ENCODE results near the gene CNPY1.

CNPY1 gene

DNA sequence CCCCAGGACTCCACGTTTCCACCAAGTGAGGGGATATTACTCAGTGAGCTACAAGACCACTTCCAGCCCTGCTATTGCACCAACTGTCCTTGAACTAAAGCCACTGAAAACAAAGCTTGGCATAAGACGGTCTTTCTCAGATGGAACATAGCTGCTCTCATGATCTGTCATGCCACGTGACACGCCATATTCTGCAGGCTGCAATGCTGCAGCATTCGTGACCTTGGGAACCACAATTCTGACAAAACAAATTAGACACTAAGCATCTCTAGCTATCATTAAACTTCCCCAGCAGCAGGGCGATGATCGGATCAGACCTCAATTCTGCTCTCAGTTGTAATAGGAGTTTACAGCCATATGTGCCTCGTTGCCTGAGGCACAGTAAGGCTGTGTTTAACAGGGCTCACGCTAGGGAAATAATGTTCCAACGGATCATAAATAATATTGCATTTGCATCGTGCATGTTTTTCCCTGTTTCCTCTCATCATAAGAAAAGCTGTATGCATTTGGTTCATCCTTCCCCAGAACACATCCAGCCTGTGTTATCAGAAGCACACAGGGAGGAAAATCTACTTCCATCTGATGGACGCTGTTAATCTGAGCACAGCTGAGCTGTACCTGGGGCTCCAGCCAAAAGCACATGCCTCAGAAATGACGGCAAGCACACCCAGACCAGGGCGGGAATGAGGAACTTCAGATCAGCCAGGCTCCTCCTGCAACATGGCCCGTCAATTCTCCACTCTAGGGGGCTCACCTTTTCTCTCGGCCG, 38.6 kb upstream of the CNPY1 start:
- intact Hi-C loops (cut with micrococcal nuclease): no loop called here
- no peaks in the 10 kb centered on the region for H3K36me3 Mint-ChIP-seq (ENCODE audit: low read depth)
- H3K4me3 Mint-ChIP-seq: no peak overlapping the region
- peaks cover 49% of the 10 kb centered on the region for H3K4me1 Mint-ChIP-seq (ENCODE audit: low read depth)
- H3K27ac Mint-ChIP-seq: peak overlapping the region; percentile 3
- H3K9me3 Mint-ChIP-seq: no peaks in the 10 kb centered on the region
- no peaks in the 10 kb centered on the region for H3K27me3 Mint-ChIP-seq

DNA sequence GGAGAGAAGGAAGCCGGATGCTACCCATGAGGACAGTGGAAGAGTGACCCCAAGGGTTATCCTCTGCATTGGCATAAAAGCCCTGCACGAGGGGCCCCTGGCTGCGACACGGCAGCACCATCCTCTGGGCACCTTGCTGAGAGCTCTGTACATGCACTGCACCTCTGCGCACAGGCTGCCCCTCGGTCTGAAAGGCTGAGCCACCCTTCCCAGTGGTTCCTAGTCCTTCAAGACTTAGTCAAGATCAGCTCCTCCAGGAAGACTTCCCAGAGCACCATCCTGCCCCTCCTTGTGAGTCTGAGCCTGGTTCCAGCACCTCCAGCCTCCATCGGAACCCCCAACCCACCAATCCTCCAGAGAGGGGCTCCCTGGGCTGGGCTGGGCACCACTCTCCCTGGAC, 37.9 kb upstream of the CNPY1 start:
- H3K4me1 Mint-ChIP-seq (ENCODE audit: low read depth): peaks cover 42% of the 10 kb centered on the region
- intact Hi-C loops (cut with micrococcal nuclease): no loop called here
- no peak overlapping the region for H3K4me3 Mint-ChIP-seq
- H3K27me3 Mint-ChIP-seq: no peaks in the 10 kb centered on the region
- no peaks in the 10 kb centered on the region for H3K9me3 Mint-ChIP-seq
- H3K36me3 Mint-ChIP-seq (ENCODE audit: low read depth): no peaks in the 10 kb centered on the region
- no peak overlapping the region for H3K27ac Mint-ChIP-seq

DNA sequence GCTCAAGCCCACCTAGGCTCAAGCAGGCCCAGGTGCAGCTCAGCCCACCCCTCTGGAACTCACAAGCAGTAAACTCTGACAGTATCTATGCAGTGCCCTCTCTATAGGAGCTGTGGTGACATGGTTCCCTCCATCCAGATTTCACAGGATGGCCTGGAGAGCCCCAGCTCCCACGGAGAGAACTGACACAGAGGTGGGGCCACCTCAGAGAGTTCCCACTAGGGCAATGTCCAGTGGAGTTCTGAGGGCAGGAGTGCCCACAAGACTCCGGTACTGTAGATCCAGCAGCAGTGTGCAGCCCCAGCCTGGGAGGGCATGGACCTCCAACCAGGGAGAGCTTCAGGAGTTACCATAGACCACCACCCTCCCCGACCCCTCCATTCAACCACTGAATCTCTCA, 37.3 kb upstream of the CNPY1 start:
- no peak overlapping the region for H3K4me3 Mint-ChIP-seq

DNA sequence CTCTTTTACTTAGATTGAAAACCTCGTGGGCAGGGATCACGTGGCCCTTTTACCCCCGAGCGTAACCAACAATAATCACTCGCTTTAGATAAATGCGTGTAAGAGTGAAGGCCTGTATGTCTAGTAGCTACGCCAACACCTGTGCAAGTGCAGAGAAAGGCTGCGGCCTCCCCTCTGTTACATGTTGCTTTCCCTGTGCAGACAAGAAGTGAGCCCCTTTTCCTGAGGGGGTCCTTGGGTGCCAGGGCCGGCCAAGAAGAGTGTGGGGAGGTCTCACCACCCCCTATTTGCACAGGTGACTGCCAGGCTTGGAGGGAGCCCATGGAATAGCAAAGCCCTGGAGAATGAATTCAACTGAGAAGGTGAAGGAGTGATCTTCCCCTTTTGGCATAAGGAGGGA, 35.6 kb upstream of the CNPY1 start:
- Mint-ChIP-seq H3K4me3 (no peak overlapping the region), H3K27me3 (no peaks in the 10 kb centered on the region), H3K27ac (no peak overlapping the region), H3K9me3 (no peaks in the 10 kb centered on the region), H3K4me1 (ENCODE audit: low read depth) (peaks cover 20% of the 10 kb centered on the region), H3K36me3 (ENCODE audit: low read depth) (no peaks in the 10 kb centered on the region)
- intact Hi-C loops (cut with micrococcal nuclease): no loop called here

More for the DNA sequence above, 37.3 kb upstream of the CNPY1 start:
- Mint-ChIP-seq H3K27me3 (no peaks in the 10 kb centered on the region), H3K36me3 (ENCODE audit: low read depth) (no peaks in the 10 kb centered on the region), H3K4me1 (ENCODE audit: low read depth) (peaks cover 35% of the 10 kb centered on the region), H3K27ac (no peak overlapping the region), H3K9me3 (no peaks in the 10 kb centered on the region)
- intact Hi-C loops (cut with micrococcal nuclease): no loop called here

DNA sequence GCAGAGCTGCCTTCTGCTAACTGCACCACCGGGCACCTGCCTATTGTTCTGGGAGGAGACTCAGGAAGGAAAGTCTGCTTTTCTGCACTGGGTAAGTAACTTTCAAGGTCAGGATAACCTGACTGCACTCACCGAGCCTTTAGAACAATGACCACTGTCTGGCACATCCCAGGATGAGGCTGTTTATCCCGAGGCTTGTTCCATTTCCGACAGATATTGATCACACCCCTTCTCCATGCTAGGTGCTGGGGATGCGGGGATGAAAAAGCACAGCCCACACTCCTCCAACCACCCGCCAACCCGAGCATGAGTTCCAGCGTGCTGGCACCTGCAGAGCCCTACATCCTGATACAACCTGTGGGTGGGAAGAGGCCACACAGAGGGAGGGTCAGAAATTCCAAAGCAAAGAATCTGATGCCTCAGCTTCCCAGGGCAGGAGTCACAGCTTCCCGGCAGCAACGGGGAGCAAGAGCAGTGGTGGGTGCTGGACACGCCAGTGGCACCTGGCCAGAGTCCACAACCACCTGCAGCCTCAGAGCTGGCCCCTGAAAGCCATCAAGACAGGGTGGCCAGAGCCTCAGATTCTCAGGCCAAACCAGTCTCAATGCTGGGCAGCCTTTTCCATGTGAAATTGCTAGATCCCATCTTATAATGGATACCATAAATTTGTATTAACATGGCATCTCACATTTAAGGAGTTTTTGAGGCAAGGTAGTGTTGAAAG, 34.9 kb upstream of the CNPY1 start:
- no peaks in the 10 kb centered on the region for H3K9me3 Mint-ChIP-seq
- H3K4me1 Mint-ChIP-seq (ENCODE audit: low read depth): peaks cover 16% of the 10 kb centered on the region
- no peak overlapping the region for H3K4me3 Mint-ChIP-seq
- no peaks in the 10 kb centered on the region for H3K27me3 Mint-ChIP-seq
- intact Hi-C loops (cut with micrococcal nuclease): no loop called here
- H3K27ac Mint-ChIP-seq: no peak overlapping the region
- no peaks in the 10 kb centered on the region for H3K36me3 Mint-ChIP-seq (ENCODE audit: low read depth)

- H3K27ac Mint-ChIP-seq: no peak overlapping the region
- peaks cover 7% of the 10 kb centered on the region for H3K4me1 Mint-ChIP-seq (ENCODE audit: low read depth)
- H3K36me3 Mint-ChIP-seq (ENCODE audit: low read depth): no peaks in the 10 kb centered on the region
- H3K9me3 Mint-ChIP-seq: no peaks in the 10 kb centered on the region
- no peaks in the 10 kb centered on the region for H3K27me3 Mint-ChIP-seq
- no peak overlapping the region for H3K4me3 Mint-ChIP-seq
- intact Hi-C loops (cut with micrococcal nuclease): no loop called here
Measured at GRCh38 chr7:155580367-155580766, 34.0 kb upstream of the CNPY1 start.

- Mint-ChIP-seq H3K27ac (no peak overlapping the region), H3K4me3 (no peak overlapping the region), H3K27me3 (peaks cover 2% of the 10 kb centered on the region), H3K36me3 (ENCODE audit: low read depth) (no peaks in the 10 kb centered on the region), H3K4me1 (ENCODE audit: low read depth) (no peaks in the 10 kb centered on the region), H3K9me3 (no peaks in the 10 kb centered on the region)
- intact Hi-C loops (cut with micrococcal nuclease): no loop called here
Measured at GRCh38 chr7:155579565-155579964, 33.2 kb upstream of the CNPY1 start.

GRCh38 chr7:155578016-155578415, 31.7 kb upstream of the CNPY1 start:
- no peaks in the 10 kb centered on the region for H3K36me3 Mint-ChIP-seq (ENCODE audit: low read depth)
- intact Hi-C loops (cut with micrococcal nuclease): no loop called here
- H3K27me3 Mint-ChIP-seq: peaks cover 2% of the 10 kb centered on the region
- no peak overlapping the region for H3K27ac Mint-ChIP-seq
- no peak overlapping the region for H3K4me3 Mint-ChIP-seq
- no peaks in the 10 kb centered on the region for H3K4me1 Mint-ChIP-seq (ENCODE audit: low read depth)
- H3K9me3 Mint-ChIP-seq: no peaks in the 10 kb centered on the region

- intact Hi-C loops (cut with micrococcal nuclease): no loop called here
- no peak overlapping the region for H3K4me3 Mint-ChIP-seq
- H3K4me1 Mint-ChIP-seq (ENCODE audit: low read depth): no peaks in the 10 kb centered on the region
- peaks cover 4% of the 10 kb centered on the region for H3K27me3 Mint-ChIP-seq
- H3K36me3 Mint-ChIP-seq (ENCODE audit: low read depth): no peaks in the 10 kb centered on the region
- no peaks in the 10 kb centered on the region for H3K9me3 Mint-ChIP-seq
- H3K27ac Mint-ChIP-seq: no peak overlapping the region
Measured at GRCh38 chr7:155577509-155577905, 31.1 kb upstream of the CNPY1 start.

DNA sequence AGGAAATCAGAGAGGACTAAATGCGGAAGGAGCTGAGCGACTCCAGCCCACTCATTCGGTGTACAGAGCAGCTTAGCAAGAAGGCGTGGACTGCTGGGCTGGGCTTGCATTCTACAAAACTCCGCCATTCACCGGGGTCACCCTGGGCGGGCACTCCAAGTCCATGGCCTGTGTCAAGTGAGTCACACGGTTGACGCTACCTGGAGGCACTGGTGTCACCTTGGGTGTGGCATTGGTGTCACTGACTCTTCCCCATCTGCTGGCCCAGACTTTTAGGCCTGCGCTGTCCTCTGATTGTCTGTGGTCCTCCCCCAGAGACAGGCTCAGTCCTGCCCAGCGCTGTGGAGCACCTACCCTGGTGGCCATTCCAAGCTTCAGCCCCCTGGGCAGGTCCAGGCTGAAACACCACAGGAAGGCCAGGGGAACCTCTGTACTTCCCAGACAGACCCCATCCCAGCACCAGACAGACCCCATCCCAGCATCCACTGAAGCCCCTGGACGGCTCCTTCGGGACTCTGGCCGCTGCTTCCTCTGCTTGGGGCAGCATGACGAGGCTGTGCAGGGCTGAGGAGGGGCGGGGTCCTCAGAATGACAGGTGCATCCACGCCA, 30.6 kb upstream of the CNPY1 start:
- no peaks in the 10 kb centered on the region for H3K36me3 Mint-ChIP-seq (ENCODE audit: low read depth)
- no peak overlapping the region for H3K27ac Mint-ChIP-seq
- intact Hi-C loops (cut with micrococcal nuclease): no loop called here
- H3K27me3 Mint-ChIP-seq: peaks cover 6% of the 10 kb centered on the region
- no peaks in the 10 kb centered on the region for H3K9me3 Mint-ChIP-seq
- no peak overlapping the region for H3K4me3 Mint-ChIP-seq
- H3K4me1 Mint-ChIP-seq (ENCODE audit: low read depth): peaks cover under 1% of the 10 kb centered on the region

- Mint-ChIP-seq H3K27me3 (peaks cover 12% of the 10 kb centered on the region), H3K4me1 (ENCODE audit: low read depth) (peaks cover 6% of the 10 kb centered on the region), H3K4me3 (no peak overlapping the region), H3K36me3 (ENCODE audit: low read depth) (no peaks in the 10 kb centered on the region), H3K27ac (no peak overlapping the region), H3K9me3 (no peaks in the 10 kb centered on the region)
- intact Hi-C loops (cut with micrococcal nuclease): no loop called here
Measured at GRCh38 chr7:155576416-155576815, 30.1 kb upstream of the CNPY1 start.

- intact Hi-C loops (cut with micrococcal nuclease): no loop called here
- no peak overlapping the region for H3K27ac Mint-ChIP-seq
- H3K4me1 Mint-ChIP-seq (ENCODE audit: low read depth): peaks cover 6% of the 10 kb centered on the region
- no peaks in the 10 kb centered on the region for H3K9me3 Mint-ChIP-seq
- peaks cover 13% of the 10 kb centered on the region for H3K27me3 Mint-ChIP-seq
- no peak overlapping the region for H3K4me3 Mint-ChIP-seq
- H3K36me3 Mint-ChIP-seq (ENCODE audit: low read depth): no peaks in the 10 kb centered on the region
Measured at GRCh38 chr7:155574556-155575290, 28.4 kb upstream of the CNPY1 start.

GRCh38 chr7:155571581-155572345, 25.4 kb upstream of the CNPY1 start:
- intact Hi-C loops (cut with micrococcal nuclease): no loop called here
- Mint-ChIP-seq H3K9me3 (no peaks in the 10 kb centered on the region), H3K27me3 (peaks cover 19% of the 10 kb centered on the region), H3K36me3 (ENCODE audit: low read depth) (no peaks in the 10 kb centered on the region), H3K4me3 (no peak overlapping the region), H3K4me1 (ENCODE audit: low read depth) (peaks cover 6% of the 10 kb centered on the region), H3K27ac (no peak overlapping the region)

Measured in dendritic cell treated with granulocyte-macrophage colony-stimulating factor and Interleukin-4, amounts not matched to agents 40 ng/mL and 50 ng/mL, for 4 days (primary cell).